ENCODE measurements around the gene MYL10. TPM values are rescaled to one million over a fixed set of nuclear protein-coding genes. Genes with fewer than 3 reads are reported as not detected.
A peak's percentile ranks its signal among the peaks of the same experiment; 100 is the strongest.

MYL10 gene
- total and polyA plus RNA-seq, 2 of the 8 experiments (the other 6 are each of a cell fraction or from before 2014, with no cell fraction given), result 0.18 TPM; not detected in 1

- Histone ChIP-seq H3K27ac (ENCODE audit: low read depth, low read length) (no peak overlapping the region), H3K9ac (replicated peaks in 1 of 4; ENCODE audit: extremely low read depth in 1 of 4, low read depth in 3 of 4, low read length in 3 of 4) (no peak overlapping the region), H3K4me2 (ENCODE audit: insufficient read depth in 1 of 2, low read depth in 2 of 2, low read length in 2 of 2) (no peak overlapping the region), H2BK120ac (replicated peaks; ENCODE audit: low read depth, low read length) (no peak overlapping the region), H3K79me2 (ENCODE audit: control insufficient read depth in 1 of 2, insufficient read depth in 2 of 2, low read length in 2 of 2) (no peaks in the 10 kb centered on the region), H4K8ac (ENCODE audit: extremely low read depth, insufficient read depth, low read length) (no peak overlapping the region), H3K79me1 (ENCODE audit: low read depth, low read length) (no peaks in the 10 kb centered on the region), H2AK5ac (ENCODE audit: low read depth, low read length) (no peak overlapping the region), H2BK15ac (ENCODE audit: low read length) (no peak overlapping the region), H3K36me3 (ENCODE audit: control insufficient read depth in 2 of 4, insufficient read depth in 4 of 4, low read length in 3 of 4) (no peaks in the 10 kb centered on the region), H3K14ac (ENCODE audit: insufficient read length) (no peak overlapping the region), H2BK12ac (ENCODE audit: low read depth, low read length) (0 out of 2 replicates have a peak overlapping the region, but pooled peaks have one; percentile 3), H3K23me2 (ENCODE audit: low read depth, low read length) (no peaks in the 10 kb centered on the region), H4K91ac (replicated peaks; ENCODE audit: insufficient read length, low read length) (no peak overlapping the region), H3K4me3 (ENCODE audit: extremely low read depth in 1 of 4, insufficient read depth in 2 of 4, low read depth in 3 of 4, low read length in 4 of 4) (no peak overlapping the region), H4K5ac (ENCODE audit: insufficient read length, low read depth, low read length) (no peak overlapping the region), H2AFZ (ENCODE audit: low read length) (peak overlapping the region; percentile 76; the same call in 1 of the 2 replicates), H3K27me3 (replicated peaks in 1 of 4; ENCODE audit: control insufficient read depth in 3 of 4, extremely low read depth in 1 of 4, insufficient read depth in 3 of 4, low read length in 3 of 4) (no peaks in the 10 kb centered on the region), H3K9me3 (ENCODE audit: insufficient read depth in 2 of 2, low read depth in 1 of 2, low read length in 1 of 2) (peaks cover 5 to 7% of the 10 kb centered on the region in 2 experiments; a peak in 3 of 4 replicates), H2BK5ac (ENCODE audit: low read depth, low read length) (no peak overlapping the region), H3K56ac (replicated peaks; ENCODE audit: insufficient read length, low read depth, low read length) (no peak overlapping the region), H4K20me1 (replicated peaks in 1 of 2; ENCODE audit: control insufficient read depth in 1 of 2, insufficient read depth in 2 of 2, low read length in 2 of 2) (no peaks in the 10 kb centered on the region), H2BK20ac (ENCODE audit: low read length) (no peak overlapping the region), H3K4me1 (replicated peaks in 1 of 4; ENCODE audit: control insufficient read depth in 3 of 4, insufficient read depth in 4 of 4, low read length in 3 of 4) (no peaks in the 10 kb centered on the region), H3K4ac (replicated peaks; ENCODE audit: insufficient read length, low read depth, low read length) (no peak overlapping the region), H3K23ac (ENCODE audit: insufficient read length) (no peak overlapping the region), H3K18ac (ENCODE audit: extremely low read depth, low read length) (no peak overlapping the region; the same call in 1 of the 2 replicates)
- POLR2A ChIA-PET (ENCODE audit: partially characterized antibody), result interaction anchor here (1.2 to 1.3 kb wide), 2 partner anchors 8 to 17 kb away, joined by 4 to 5 read pairs; no protein-coding TSS in a partner anchor
- no peak for DNase-seq (ENCODE audit: low read depth in 1 of 2, low spot score in 2 of 2)
- FAIRE-seq, result no peak
- CTCF ChIA-PET (ENCODE audit: partially characterized antibody), result interaction anchor here (1.2 to 2.1 kb wide), 7 partner anchors 10 to 269 kb away, joined by 3 to 8 read pairs (median 4); no protein-coding TSS in a partner anchor
- 86% methylated on average over 10 of the region's 10 CpGs; no CpG with 5 or more reads in 1 of the 2 experiments for WGBS, 2 experiments (ENCODE audit: extremely low coverage in 1 of 2, insufficient coverage in 1 of 2, insufficient read length in 1 of 2, insufficient replicate concordance in 2 of 2, low coverage in 1 of 2, low lambda C conversion rate in 2 of 2, missing lambda C conversion rate in 1 of 2)
- TF ChIP-seq MAX (IDR thresholded peaks at IDR 0.05) (no peak), TEAD4 (IDR thresholded peaks at IDR 0.05; ENCODE audit: low read depth, low read length) (no peak), SP2 (IDR thresholded peaks at IDR 0.05; ENCODE audit: low read length) (no peak), GABPA (IDR thresholded peaks at IDR 0.05; ENCODE audit: borderline replicate concordance, insufficient read depth, low read length) (no peak), EZH2 (IDR thresholded peaks at IDR 0.05; ENCODE audit: low read depth, low read length, severe bottlenecking) (no peak), CEBPB (IDR thresholded peaks at IDR 0.05; ENCODE audit: low read depth, low read length) (no peak), BRCA1 (IDR thresholded peaks at IDR 0.05; ENCODE audit: low read depth, low read length) (no peak), RBBP5 (IDR thresholded peaks at IDR 0.05; ENCODE audit: borderline replicate concordance, low read depth, low read length) (no peak), SP1 (IDR thresholded peaks at IDR 0.05; ENCODE audit: low read depth, low read length) (no peak), TBP (IDR thresholded peaks at IDR 0.05; ENCODE audit: low read depth, low read length) (no peak), HDAC2 (IDR thresholded peaks at IDR 0.05; ENCODE audit: borderline replicate concordance in 1 of 2, low read depth in 2 of 2, low read length in 2 of 2) (no peak), CBX8 (IDR thresholded peaks at IDR 0.05; ENCODE audit: borderline replicate concordance, low read depth, low read length) (no peak), TCF12 (IDR thresholded peaks at IDR 0.05; ENCODE audit: low read depth, low read length) (no peak), SIN3A (conservative IDR thresholded peaks at IDR 0.05 in 1 of 2, IDR thresholded peaks at IDR 0.05 in 1 of 2; ENCODE audit: low read depth in 1 of 2, low read length in 2 of 2) (no peak)
These were observed 47.2 kb downstream of the MYL10 start for GRCh38 chr7:101581891-101582290.
